Islet precursor cell (in vitro differentiated cells): Measurements from ENCODE around the gene PRDM11.

Experiments
- DNase-seq: peaks from one replicate; pipeline ENCODE4 v3.0.0-alpha.2; 2018

PRDM11 gene

GRCh38 chr11:45212566-45213315 lies 66.3 kb downstream of the PRDM11 start:
- peak; percentile 69 for DNase-seq

GRCh38 chr11:45213316-45213665 lies 66.9 kb downstream of the PRDM11 start:
- DNase-seq: no peak

- no peak for DNase-seq
Measured at GRCh38 chr11:45213717-45214116, 67.3 kb downstream of the PRDM11 start.

- no peak for DNase-seq
Measured at GRCh38 chr11:45215098-45215865, 68.8 kb downstream of the PRDM11 start.

GRCh38 chr11:45216031-45216430 lies 69.6 kb downstream of the PRDM11 start:
- DNase-seq: no peak

GRCh38 chr11:45216901-45217300 lies 70.5 kb downstream of the PRDM11 start:
- DNase-seq: no peak

GRCh38 chr11:45217991-45218390 lies 71.6 kb downstream of the PRDM11 start:
- DNase-seq: no peak

GRCh38 chr11:45218705-45219104 lies 72.3 kb downstream of the PRDM11 start:
- no peak for DNase-seq

GRCh38 chr11:45219411-45219810 lies 73.0 kb downstream of the PRDM11 start:
- no peak for DNase-seq

- DNase-seq: no peak
Measured at GRCh38 chr11:45223496-45223895, 77.1 kb downstream of the PRDM11 start.

GRCh38 chr11:45224766-45225165 lies 78.3 kb downstream of the PRDM11 start:
- no peak for DNase-seq

- no peak for DNase-seq
Measured at GRCh38 chr11:45225277-45225676, 78.8 kb downstream of the PRDM11 start.

GRCh38 chr11:45225961-45226871 lies 79.8 kb downstream of the PRDM11 start:
- no peak for DNase-seq

- DNase-seq: no peak
Measured at GRCh38 chr11:45226901-45227300, 80.5 kb downstream of the PRDM11 start.

GRCh38 chr11:45227836-45228235 lies 81.4 kb downstream of the PRDM11 start:
- no peak for DNase-seq

- DNase-seq: no peak
Measured at GRCh38 chr11:45229401-45230020, 83.1 kb downstream of the PRDM11 start.

- DNase-seq: no peak
Measured at GRCh38 chr11:45232341-45233080, 86.1 kb downstream of the PRDM11 start.

- peak; percentile 88 for DNase-seq
Measured at GRCh38 chr11:45233121-45233803, 86.8 kb downstream of the PRDM11 start.

GRCh38 chr11:45233804-45234170 lies 87.3 kb downstream of the PRDM11 start:
- no peak for DNase-seq

GRCh38 chr11:45234306-45235006 lies 88.0 kb downstream of the PRDM11 start:
- DNase-seq: no peak
